HEK293 (cell line): ENCODE results near the gene JMJD7.

Experiments
- CTCF ChIA-PET: fragments of 350-600 bp; formaldehyde crosslinking; extraction: SDS; loops from one replicate; lab custom pipeline; 2021; ENCODE audit warnings: antibody characterized with exemption; lab: Yijun Ruan, JAX
- POLR2A ChIA-PET: fragments of 300-600 bp; formaldehyde crosslinking; extraction: SDS; loops from one replicate; lab custom pipeline; 2020; ENCODE audit warnings: antibody characterized with exemption, inconsistent platforms; lab: Yijun Ruan, JAX
- H3K27ac ChIP-seq: fragments of 200-500 bp; sonication (Bioruptor generic); 2 replicates; pipeline ENCODE4 v1.5.1; 2014; ENCODE audit warnings: low read depth, low read length, control low read depth, inconsistent platforms; ENCODE audit errors: extremely low read depth
- H3K36me3 ChIP-seq, 2 experiments: fragments of 200-500 bp in 1 of 2; sonication (Bioruptor generic) in 1 of 2; 1 replicate in 1 of 2; 2 replicates in 1 of 2; pipeline ENCODE4 v1.5.1; 2014 to 2017; ENCODE audit warnings: inconsistent platforms in 2 of 2, low read length in 2 of 2; ENCODE audit not compliant: control insufficient read depth in 2 of 2, insufficient read depth in 1 of 2
- H3K4me1 ChIP-seq: fragments of 200-500 bp; sonication (Bioruptor generic); 2 replicates; pipeline ENCODE4 v1.5.1; 2014; ENCODE audit warnings: mild to moderate bottlenecking, low read length, inconsistent platforms; ENCODE audit not compliant: control insufficient read depth, insufficient read depth
- H3K4me3 ChIP-seq: 2 replicates; pipeline ENCODE4 v1.5.1; 2011; ENCODE audit warnings: low read depth, mild to moderate bottlenecking, control low read depth, low read length, moderate library complexity
- H3K9me3 ChIP-seq: fragments of 200-500 bp; sonication (Bioruptor generic); 2 replicates; pipeline ENCODE4 v1.5.1; 2014; ENCODE audit warnings: low read depth, low read length, inconsistent platforms; ENCODE audit not compliant: control insufficient read depth, insufficient read depth
- GFI1B ChIP-seq: fragments of 450-650 bp; formaldehyde crosslinking; IDR thresholded peaks from 2 replicates; pipeline ENCODE4 v1.5.1; 2016; ENCODE audit warnings: missing biosample characterization, missing genetic modification characterization
- KLF10 ChIP-seq: fragments of 450-650 bp; IDR thresholded peaks from 2 replicates; pipeline ENCODE4 v1.5.1; 2018; ENCODE audit warnings: missing biosample characterization, mild to moderate bottlenecking, missing genetic modification characterization
- PRDM1 ChIP-seq: fragments of 450-650 bp; formaldehyde crosslinking; IDR thresholded peaks from 2 replicates; pipeline ENCODE4; 2016; ENCODE audit warnings: missing biosample characterization, missing genetic modification characterization
- REPIN1 ChIP-seq: fragments of 450-650 bp; formaldehyde crosslinking; IDR thresholded peaks from 2 replicates; pipeline ENCODE4 v1.5.1; 2017; ENCODE audit warnings: missing biosample characterization, missing genetic modification characterization, low read depth
- WT1 ChIP-seq: fragments of 450-650 bp; formaldehyde crosslinking; IDR thresholded peaks from 2 replicates; pipeline ENCODE4 v1.5.1; 2016; ENCODE audit warnings: missing biosample characterization, missing genetic modification characterization
- ZBTB20 ChIP-seq: fragments of 450-650 bp; formaldehyde crosslinking; IDR thresholded peaks from 2 replicates; pipeline ENCODE4 v1.5.1; 2016; ENCODE audit warnings: missing biosample characterization, missing genetic modification characterization
- ZBTB7A ChIP-seq: fragments of 450-650 bp; formaldehyde crosslinking; IDR thresholded peaks from 2 replicates; pipeline ENCODE4 v1.5.1; 2016; ENCODE audit warnings: low read depth, missing biosample characterization, missing genetic modification characterization
- ZFHX2 ChIP-seq: fragments of 450-650 bp; formaldehyde crosslinking; conservative IDR thresholded peaks from 2 replicates; pipeline ENCODE4 v1.5.1; 2016; ENCODE audit warnings: missing biosample characterization, missing genetic modification characterization
- ZFP37 ChIP-seq: fragments of 450-650 bp; formaldehyde crosslinking; IDR thresholded peaks from 2 replicates; pipeline ENCODE4 v1.5.1; 2016; ENCODE audit warnings: missing biosample characterization, missing genetic modification characterization
- ZNF10 ChIP-seq: fragments of 450-650 bp; formaldehyde crosslinking; IDR thresholded peaks from 2 replicates; pipeline ENCODE4 v1.5.1; 2017; ENCODE audit warnings: missing biosample characterization, missing genetic modification characterization
- ZNF112 ChIP-seq: fragments of 450-650 bp; formaldehyde crosslinking; IDR thresholded peaks from 2 replicates; pipeline ENCODE4 v1.5.0; 2017; ENCODE audit warnings: missing biosample characterization, missing genetic modification characterization
- ZNF133 ChIP-seq: fragments of 450-650 bp; formaldehyde crosslinking; IDR thresholded peaks from 2 replicates; pipeline ENCODE4 v1.5.1; 2016; ENCODE audit warnings: missing biosample characterization, missing genetic modification characterization
- ZNF175 ChIP-seq: fragments of 450-650 bp; formaldehyde crosslinking; IDR thresholded peaks from 2 replicates; pipeline ENCODE4 v1.5.1; 2016; ENCODE audit warnings: missing biosample characterization, missing genetic modification characterization
- ZNF366 ChIP-seq: fragments of 450-650 bp; formaldehyde crosslinking; conservative IDR thresholded peaks from 2 replicates; pipeline ENCODE4 v1.5.1; 2016; ENCODE audit warnings: missing biosample characterization, missing genetic modification characterization
- ZNF37A ChIP-seq: fragments of 450-650 bp; IDR thresholded peaks from 2 replicates; pipeline ENCODE4 v1.5.1; 2018; ENCODE audit warnings: missing biosample characterization, missing genetic modification characterization
- ZNF423 ChIP-seq: fragments of 450-650 bp; formaldehyde crosslinking; IDR thresholded peaks from 2 replicates; pipeline ENCODE4 v1.5.1; 2016; ENCODE audit warnings: missing biosample characterization, missing genetic modification characterization
- ZNF426 ChIP-seq: fragments of 450-650 bp; formaldehyde crosslinking; IDR thresholded peaks from 2 replicates; pipeline ENCODE4 v1.5.1; 2017; ENCODE audit warnings: missing biosample characterization, missing genetic modification characterization, mild to moderate bottlenecking, inconsistent platforms, moderate library complexity
- ZNF571 ChIP-seq: fragments of 450-650 bp; formaldehyde crosslinking; IDR thresholded peaks from 2 replicates; pipeline ENCODE4 v1.5.0; 2017; ENCODE audit warnings: missing biosample characterization, missing genetic modification characterization
- ZNF660 ChIP-seq: fragments of 450-650 bp; IDR thresholded peaks from 2 replicates; pipeline ENCODE4 v1.5.1; 2018; ENCODE audit warnings: missing biosample characterization, mild to moderate bottlenecking, missing genetic modification characterization
- ZNF677 ChIP-seq: fragments of 450-650 bp; IDR thresholded peaks from 2 replicates; pipeline ENCODE4 v1.5.0; 2018; ENCODE audit warnings: missing biosample characterization, mild to moderate bottlenecking, missing genetic modification characterization, moderate library complexity
- TF ChIP-seq, protein P1 (sequence below): fragments of 450-650 bp; formaldehyde crosslinking; IDR thresholded peaks from 2 replicates; pipeline ENCODE4 v1.5.1; 2016; ENCODE audit warnings: missing biosample characterization, missing genetic modification characterization
- TF ChIP-seq, protein P2 (sequence below): fragments of 450-650 bp; formaldehyde crosslinking; IDR thresholded peaks from 2 replicates; pipeline ENCODE4 v1.5.1; 2016; ENCODE audit warnings: missing biosample characterization, missing genetic modification characterization, low read depth

Gene JMJD7

DNA sequence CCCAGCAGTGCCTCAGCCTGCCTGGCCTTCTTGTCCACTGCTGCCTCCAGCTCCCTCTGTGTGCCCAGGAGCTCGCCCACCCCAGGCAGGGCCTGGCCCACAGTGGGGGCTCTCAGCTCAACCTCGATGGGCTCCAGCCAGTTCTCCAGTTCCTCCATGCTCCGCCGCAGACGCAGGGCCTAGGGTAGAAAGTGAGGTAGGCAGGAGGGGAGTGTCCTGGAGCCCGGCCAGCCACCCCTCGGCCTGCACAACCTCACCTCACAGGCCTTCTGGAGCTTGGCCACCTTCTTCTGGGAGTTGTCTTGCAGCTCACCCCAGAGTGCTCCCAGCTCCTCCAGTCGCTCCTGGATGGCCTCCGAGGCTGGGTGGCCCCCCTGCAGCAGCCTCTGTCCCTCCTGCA is 29.4 kb downstream of the JMJD7 start:
- Histone ChIP-seq H3K9me3 (no peaks in the 10 kb centered on the region), H3K27ac (no peak overlapping the region), H3K4me3 (no peak overlapping the region), H3K4me1 (no peaks in the 10 kb centered on the region), H3K36me3 (no peaks in the 10 kb centered on the region)
- no peak for TF ChIP-seq ZNF426 (tag by site-specific recombination)
- no peak for TF ChIP-seq PRDM1 (tag by site-specific recombination)
- TF ChIP-seq, protein P1, sequence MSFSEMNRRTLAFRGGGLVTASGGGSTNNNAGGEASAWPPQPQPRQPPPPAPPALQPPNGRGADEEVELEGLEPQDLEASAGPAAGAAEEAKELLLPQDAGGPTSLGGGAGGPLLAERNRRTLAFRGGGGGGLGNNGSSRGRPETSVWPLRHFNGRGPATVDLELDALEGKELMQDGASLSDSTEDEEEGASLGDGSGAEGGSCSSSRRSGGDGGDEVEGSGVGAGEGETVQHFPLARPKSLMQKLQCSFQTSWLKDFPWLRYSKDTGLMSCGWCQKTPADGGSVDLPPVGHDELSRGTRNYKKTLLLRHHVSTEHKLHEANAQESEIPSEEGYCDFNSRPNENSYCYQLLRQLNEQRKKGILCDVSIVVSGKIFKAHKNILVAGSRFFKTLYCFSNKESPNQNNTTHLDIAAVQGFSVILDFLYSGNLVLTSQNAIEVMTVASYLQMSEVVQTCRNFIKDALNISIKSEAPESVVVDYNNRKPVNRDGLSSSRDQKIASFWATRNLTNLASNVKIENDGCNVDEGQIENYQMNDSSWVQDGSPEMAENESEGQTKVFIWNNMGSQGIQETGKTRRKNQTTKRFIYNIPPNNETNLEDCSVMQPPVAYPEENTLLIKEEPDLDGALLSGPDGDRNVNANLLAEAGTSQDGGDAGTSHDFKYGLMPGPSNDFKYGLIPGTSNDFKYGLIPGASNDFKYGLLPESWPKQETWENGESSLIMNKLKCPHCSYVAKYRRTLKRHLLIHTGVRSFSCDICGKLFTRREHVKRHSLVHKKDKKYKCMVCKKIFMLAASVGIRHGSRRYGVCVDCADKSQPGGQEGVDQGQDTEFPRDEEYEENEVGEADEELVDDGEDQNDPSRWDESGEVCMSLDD (tag by site-specific recombination) = no peak
- TF ChIP-seq ZNF37A (tag by site-specific recombination) = no peak
- TF ChIP-seq ZNF366 (tag by site-specific recombination) = no peak
- TF ChIP-seq ZFHX2 (tag by site-specific recombination) = no peak
- ChIA-PET CTCF (interaction anchor here (0.6 to 0.7 kb wide), 4 partner anchors 11 to 278 kb away, joined by 3 to 4 read pairs (median 3); no protein-coding TSS in a partner anchor), POLR2A (no interaction called here)

DNA sequence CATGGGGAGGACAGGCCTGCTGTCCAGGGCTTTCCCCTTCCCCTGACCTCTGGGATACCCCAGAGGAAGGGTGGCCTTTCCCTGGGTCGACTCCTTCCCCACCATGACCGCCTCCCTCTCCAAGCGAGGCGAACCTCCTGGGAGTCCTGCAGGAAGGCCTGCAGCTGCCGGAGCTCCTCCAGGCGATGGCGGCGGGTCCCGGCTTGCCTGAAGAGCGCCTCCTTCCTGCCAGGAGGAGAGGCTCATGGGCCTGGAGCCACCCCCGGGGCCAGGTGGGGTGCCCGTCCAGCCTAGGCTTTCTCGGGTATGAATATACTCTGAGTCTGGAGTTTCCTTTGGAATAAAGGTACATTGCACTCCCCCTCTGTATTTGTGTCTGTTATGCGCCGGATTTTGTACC is 30.9 kb downstream of the JMJD7 start:
- TF ChIP-seq ZNF677 (no peak), ZNF10 (tag by site-specific recombination) (no peak), ZBTB7A (tag by site-specific recombination) (no peak), REPIN1 (no peak), GFI1B (no peak), WT1 (tag by site-specific recombination) (no peak), ZNF112 (tag by site-specific recombination) (no peak), ZNF133 (tag by site-specific recombination) (no peak), KLF10 (no peak), ZBTB20 (no peak), ZNF423 (tag by site-specific recombination) (no peak), ZNF175 (no peak), ZNF660 (tag by site-specific recombination) (no peak), ZNF571 (tag by site-specific recombination) (no peak), ZFP37 (no peak)
- TF ChIP-seq, protein P2, sequence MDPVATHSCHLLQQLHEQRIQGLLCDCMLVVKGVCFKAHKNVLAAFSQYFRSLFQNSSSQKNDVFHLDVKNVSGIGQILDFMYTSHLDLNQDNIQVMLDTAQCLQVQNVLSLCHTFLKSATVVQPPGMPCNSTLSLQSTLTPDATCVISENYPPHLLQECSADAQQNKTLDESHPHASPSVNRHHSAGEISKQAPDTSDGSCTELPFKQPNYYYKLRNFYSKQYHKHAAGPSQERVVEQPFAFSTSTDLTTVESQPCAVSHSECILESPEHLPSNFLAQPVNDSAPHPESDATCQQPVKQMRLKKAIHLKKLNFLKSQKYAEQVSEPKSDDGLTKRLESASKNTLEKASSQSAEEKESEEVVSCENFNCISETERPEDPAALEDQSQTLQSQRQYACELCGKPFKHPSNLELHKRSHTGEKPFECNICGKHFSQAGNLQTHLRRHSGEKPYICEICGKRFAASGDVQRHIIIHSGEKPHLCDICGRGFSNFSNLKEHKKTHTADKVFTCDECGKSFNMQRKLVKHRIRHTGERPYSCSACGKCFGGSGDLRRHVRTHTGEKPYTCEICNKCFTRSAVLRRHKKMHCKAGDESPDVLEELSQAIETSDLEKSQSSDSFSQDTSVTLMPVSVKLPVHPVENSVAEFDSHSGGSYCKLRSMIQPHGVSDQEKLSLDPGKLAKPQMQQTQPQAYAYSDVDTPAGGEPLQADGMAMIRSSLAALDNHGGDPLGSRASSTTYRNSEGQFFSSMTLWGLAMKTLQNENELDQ (tag by site-specific recombination) = no peak
- ChIA-PET POLR2A (no interaction called here), CTCF (interaction anchor here (0.7 kb wide), 1 partner anchor 463 kb away, joined by 3 read pairs; no protein-coding TSS in a partner anchor)
- Histone ChIP-seq H3K27ac (no peak overlapping the region), H3K4me1 (no peaks in the 10 kb centered on the region), H3K9me3 (no peaks in the 10 kb centered on the region), H3K4me3 (no peak overlapping the region), H3K36me3 (no peaks in the 10 kb centered on the region)
